Putamen (tissue), 1 donor: ENCODE data around the gene ANKRD36C.
"Not testable (repeated sequence)": the region's sequence is repeated elsewhere in the genome, so short reads cannot be mapped to it uniquely, and the experiment has no call there.

Experiments
- DNase-seq: peaks from one replicate; pipeline ENCODE4 v3.0.0-alpha.2; 2016; ENCODE audit warnings: low spot score

ANKRD36C gene

DNA sequence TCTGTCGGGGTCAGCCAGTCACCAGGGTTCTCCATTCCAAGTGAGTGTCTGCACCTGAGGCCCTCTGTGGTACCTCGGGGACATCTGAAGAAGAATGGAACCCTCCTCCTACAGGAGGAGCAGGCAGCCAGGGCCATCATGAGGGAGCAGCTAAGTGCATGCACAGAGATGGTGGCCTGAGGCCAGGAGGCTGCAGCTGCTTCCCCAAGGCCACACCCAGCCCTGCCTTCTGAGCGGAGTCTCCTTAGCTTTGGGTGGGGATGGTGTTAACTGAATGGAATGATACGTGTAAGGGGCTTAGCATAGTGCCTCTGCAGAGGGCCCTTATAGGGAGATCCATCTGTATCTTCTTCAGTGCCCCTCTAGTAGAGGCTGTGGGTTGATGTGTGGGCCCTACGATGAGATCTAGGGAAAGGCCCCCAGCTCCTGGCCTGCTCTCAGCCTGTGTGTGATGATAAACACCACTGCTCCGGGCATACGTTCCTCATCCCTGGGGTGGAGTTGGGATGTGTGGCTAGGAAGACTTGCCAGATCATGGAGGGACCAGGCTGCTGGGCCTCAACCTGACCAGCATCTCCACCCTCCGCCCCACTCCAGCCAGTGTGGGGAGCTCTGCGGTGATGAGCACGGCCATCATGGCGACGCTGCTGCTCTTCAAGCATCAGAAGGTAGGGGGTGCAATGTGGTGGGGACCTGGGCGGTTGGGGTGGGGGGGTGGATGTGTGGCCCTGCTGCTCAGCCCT lies 192.3 kb downstream of the ANKRD36C start:
- DNase-seq = not testable (repeated sequence)

DNA sequence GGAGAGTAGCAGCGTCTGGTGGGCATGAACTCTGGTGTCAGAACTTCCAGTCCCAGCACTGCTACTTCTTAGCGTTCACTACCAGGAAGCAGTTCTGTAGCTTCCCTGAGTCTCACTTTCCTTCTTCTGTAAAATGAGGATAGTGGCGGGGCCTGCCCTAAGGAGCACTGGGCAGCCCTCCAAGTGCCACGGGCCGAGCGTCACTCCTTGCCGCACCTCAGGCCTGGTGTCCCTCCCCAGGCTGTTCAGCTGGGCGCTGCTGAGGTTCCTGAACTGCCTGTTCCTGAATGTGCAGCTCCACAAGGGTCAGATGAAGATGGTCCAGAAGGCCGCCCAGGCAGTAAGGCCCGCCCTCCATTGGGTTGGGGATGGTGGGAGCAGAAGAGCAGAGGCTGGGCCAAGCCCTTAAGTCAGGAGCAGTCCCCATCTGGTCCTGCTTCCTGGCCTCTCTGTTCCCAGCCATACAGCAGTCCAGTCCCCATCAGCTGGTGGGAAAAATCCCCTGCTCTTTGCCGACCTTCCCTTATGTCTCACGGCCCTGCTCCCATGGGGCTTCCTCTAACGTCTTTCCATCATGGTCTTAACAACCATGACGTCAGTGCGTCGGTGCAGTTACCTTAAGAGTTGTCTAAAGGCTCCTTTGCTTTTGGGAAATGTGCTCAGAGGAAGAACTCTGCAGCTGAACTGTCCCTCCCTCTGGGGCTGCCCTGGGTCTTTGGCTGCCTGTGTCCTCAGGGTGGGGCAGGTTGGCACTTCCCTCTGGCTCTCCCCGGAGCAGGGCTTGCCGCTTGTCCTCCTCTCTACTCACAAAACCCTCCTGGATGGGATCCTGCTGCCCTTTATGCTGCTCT lies 195.2 kb downstream of the ANKRD36C start:
- DNase-seq = not testable (repeated sequence)

DNA sequence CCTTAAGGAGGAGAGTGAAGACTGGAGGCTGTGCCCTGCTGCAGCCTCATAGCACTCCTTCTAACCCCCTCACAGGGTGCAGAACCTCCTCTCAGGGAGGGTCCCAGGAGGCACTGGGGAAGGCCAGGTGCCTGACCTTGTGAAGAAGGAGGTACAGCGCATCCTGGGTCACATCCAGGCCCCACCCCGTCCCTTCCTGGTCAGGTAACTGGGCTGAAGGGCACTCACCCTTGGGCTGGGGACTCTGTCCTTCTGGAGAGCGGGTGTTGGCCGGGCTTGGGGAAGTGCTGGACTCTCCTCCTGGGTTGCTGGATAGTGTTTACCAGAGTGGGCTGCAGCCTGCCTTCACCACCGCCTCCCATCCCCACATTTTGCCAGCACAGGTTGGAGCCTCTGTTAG lies 197.7 kb downstream of the ANKRD36C start:
- DNase-seq = not testable (repeated sequence)

DNA sequence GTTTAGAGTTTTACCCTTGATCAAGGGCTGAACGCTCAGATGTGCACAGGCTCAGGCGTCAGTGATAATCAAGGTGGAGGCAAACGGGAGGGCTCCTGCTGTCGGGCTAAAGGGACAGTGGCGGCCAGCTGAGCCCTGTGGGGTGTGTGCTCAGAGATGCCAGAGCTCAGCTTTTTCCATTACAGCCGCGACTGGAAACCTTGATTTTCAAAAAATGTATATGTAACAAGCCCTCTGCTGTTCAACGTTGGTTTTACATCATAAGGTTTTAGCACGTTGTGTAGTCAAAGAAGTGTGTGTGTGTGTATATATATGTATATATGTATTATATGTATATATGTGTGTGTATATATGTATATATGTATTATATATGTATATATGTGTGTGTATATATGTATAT lies 201.4 kb downstream of the ANKRD36C start:
- not testable (repeated sequence) for DNase-seq

DNA sequence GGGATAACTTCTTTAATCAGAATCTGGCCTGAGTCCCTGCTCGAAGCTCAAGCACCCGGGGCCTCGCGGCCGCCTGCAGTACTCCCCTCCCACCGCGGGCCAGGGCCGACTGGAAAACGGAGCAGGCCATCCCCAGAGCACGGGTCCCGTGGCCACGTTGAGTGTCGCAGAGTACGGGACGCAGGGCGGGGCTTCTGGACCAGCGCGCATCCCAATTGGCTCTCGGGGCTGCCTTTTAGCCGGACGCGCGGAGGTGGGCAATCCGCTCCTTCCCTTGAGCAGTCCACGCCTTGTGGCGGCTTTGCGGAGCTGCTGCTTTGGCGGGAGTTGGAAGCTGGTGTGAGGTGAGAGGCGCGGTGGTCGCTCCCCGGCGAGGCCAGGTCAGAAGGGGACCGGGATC lies 202.2 kb downstream of the ANKRD36C start:
- not testable (repeated sequence) for DNase-seq

DNA sequence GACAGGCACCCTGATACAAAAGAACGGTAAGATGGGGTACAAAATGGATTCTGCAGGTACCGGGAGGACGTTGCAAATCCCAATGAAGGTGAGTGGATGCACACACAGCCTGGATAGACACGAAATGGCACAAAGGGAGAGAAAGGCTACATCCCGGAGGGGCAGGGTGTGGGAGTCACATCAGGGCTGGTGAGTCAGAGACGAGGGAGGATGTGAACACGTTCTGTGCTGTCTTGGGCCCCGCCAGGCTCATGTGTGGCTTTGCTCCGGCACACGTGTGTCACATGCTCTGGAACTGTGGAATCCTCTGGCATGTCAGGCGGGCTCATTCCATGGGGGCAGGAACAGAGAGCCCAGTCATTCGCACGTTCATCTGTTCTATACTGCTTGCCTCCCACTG lies 203.0 kb downstream of the ANKRD36C start:
- not testable (repeated sequence) for DNase-seq
